ENCODE measurements around the gene GLIS1.

The GLIS1 gene

DNA sequence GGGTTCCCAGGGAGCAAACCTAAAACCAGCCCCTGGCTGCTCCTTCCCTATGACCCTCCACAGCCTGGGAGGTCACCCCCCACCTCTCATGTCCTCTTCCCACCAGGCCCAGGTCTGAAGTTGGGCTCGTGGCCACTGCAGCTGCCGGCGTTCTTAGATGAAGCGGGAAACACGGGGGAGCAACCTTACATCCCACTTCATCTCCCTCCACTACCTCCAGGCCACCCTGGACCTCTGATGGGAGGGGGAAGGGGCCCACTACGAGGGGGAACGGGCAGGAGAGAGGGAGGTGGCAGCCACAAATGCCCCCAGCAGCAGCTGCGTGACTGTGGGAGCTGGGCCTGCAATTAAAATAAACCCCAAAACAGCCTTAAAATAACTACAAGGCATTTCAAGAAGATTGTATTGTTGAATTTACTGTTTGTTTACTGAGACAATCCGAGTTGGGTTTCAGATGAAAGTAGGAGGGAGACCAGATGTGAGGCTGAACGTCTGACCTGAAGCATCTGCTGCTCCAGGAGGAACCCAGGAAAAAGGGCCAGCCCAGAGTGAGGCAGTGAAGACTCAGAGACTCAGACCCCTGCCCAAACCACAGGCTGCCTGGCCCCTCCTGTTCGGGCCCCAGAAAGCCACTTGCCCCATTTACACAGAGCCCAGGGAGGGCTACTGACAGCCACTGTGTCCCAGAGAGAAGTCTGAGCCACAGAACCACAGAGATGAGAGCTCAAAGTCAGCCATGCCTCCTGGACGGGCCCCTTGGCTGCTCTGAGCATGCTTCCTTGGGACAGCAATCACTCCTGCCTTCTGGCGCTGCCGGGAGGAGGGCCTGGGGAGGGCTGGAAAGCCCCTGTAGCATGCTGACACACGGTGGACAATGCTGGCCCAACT is 59.8 kb downstream of the GLIS1 start:
- DNase-seq (ENCODE audit: low read depth in 2 of 2), result no peak

GRCh38 chr1:53678507-53678906 is 60.5 kb downstream of the GLIS1 start:
- no peak for DNase-seq (ENCODE audit: low read depth in 2 of 2)

DNA sequence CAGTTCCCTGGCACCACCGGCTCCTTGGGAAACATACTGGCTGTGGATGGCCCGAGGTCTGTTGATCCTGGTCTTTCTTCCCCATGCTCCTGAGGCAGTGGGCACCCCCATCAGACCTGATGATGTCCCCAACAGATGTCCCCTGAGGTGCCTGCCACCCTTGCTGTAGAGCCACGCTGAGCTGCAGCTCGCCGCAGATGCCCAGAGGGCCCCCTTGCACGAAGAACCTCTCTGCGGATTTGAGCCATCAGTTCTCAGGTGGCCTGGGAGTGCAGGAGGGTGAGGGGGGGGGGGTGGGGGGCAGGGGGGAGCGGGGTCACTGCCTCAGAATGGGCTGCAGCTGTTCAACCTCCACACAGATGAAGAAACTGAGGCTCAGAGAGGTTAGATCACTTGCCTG is 60.9 kb downstream of the GLIS1 start:
- no peak for DNase-seq (ENCODE audit: low read depth in 2 of 2)

GRCh38 chr1:53677486-53677885 is 61.5 kb downstream of the GLIS1 start:
- DNase-seq (ENCODE audit: low read depth in 2 of 2), result no peak

GRCh38 chr1:53672785-53673184 is 66.2 kb downstream of the GLIS1 start:
- DNase-seq (ENCODE audit: low read depth in 2 of 2), result no peak

DNA sequence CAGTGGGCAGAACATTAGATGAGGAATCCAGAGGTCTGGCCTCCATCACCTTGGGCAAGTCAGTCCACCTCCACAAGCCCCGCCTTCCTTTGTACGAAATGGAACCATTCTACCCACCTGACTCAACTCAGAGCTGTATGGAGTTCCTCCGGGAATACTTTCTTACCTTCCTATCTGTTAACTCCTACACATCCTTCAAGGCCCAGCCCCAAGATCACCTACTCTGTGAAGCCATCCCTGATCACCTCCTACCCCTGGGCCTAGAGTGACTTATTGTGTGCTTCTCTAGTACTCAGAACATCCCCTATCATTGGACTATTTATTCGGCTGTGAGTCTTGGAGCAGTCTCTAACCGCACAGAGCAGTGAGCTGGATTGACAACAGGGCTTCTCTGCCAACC is 66.7 kb downstream of the GLIS1 start:
- DNase-seq (ENCODE audit: low read depth in 2 of 2), result no peak

GRCh38 chr1:53669621-53670191 is 69.3 kb downstream of the GLIS1 start:
- DNase-seq (ENCODE audit: low read depth in 2 of 2), result no peak

DNA sequence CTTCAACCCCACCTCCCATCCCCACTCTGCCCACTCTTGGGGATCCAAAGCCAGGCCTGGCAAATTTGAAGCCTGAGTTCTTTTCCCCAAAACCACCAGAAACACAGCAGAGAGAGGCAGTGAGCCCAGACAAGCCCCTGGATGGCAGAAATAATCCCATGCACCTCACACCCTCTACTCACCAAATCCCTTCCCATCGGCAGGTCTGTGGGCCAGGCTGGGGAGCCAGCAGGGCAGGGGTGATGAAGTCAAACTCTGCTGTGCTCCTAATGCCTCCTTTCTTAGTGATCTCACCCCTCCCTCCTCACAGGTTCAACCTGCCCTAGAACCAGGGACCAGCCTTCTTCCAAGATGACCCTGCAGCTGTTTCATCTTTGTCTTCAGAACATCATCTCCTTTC is 72.4 kb downstream of the GLIS1 start:
- DNase-seq (ENCODE audit: low read depth in 2 of 2), result no peak

DNA sequence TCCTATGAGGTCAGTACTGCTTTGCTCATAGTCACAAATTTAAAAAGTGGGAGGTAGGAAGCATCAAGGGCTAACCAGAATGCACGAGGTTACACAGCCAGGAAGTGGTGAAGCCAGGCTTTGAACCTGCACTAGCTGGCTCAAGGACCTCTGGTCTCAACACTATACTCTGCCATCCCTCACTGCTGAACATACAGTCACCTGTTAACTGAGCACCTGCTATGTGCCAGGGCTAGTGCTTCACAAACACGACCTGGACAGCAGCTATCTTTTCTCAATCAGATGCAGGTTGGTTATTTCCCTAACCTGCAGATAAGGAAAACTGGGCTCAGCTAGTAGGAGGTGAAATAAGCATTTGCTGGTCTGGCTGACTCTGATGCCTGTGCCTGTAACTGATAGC is 73.0 kb downstream of the GLIS1 start:
- DNase-seq (ENCODE audit: low read depth in 2 of 2), result no peak

DNA sequence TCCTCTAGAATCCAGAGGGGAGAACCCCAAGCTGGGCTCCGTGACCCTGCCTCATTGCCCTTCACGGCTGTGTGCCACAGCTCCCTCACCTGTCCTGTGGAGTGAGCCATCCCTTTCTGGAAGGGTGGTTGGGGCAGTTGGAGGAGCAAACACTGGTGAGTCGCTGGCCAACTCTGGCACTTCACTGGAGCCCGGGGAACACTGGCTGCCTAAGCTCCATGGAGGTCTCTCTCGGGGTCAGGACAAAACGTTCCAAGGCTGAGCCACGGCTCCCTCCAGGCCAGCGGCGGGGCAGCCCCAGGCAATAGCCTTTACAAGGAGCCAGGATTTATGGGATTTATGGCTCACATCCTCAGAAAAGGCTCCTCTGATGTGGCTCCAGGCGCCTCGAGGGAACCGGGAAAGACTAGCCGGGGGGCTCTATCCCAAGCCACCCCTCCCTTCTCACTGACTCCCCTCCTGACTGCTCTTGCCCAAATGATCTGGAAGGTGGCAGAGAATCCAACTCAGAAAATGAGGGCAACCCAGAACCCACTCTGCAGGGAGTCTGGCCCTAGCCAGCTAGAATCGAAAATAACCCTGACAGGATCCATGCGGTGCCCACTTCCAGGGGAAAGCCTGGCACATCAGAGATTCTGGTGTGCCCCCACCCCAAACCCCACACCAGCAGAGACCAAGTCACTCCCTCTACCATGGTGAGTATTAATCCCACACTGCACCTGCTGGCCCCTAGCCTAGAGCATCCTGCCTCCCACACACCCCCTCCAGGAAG is 75.2 kb downstream of the GLIS1 start:
- DNase-seq (ENCODE audit: low read depth in 2 of 2), result no peak

- DNase-seq (ENCODE audit: low read depth in 2 of 2), result no peak
These were observed 76.0 kb downstream of the GLIS1 start for GRCh38 chr1:53662951-53663350.

- DNase-seq (ENCODE audit: low read depth in 2 of 2), result no peak
These were observed 76.8 kb downstream of the GLIS1 start for GRCh38 chr1:53662169-53662568.

- DNase-seq (ENCODE audit: low read depth in 2 of 2), result no peak
These were observed 77.5 kb downstream of the GLIS1 start for GRCh38 chr1:53661496-53661895.

- no peak for DNase-seq (ENCODE audit: low read depth in 2 of 2)
These were observed 78.3 kb downstream of the GLIS1 start for GRCh38 chr1:53660666-53661065.

DNA sequence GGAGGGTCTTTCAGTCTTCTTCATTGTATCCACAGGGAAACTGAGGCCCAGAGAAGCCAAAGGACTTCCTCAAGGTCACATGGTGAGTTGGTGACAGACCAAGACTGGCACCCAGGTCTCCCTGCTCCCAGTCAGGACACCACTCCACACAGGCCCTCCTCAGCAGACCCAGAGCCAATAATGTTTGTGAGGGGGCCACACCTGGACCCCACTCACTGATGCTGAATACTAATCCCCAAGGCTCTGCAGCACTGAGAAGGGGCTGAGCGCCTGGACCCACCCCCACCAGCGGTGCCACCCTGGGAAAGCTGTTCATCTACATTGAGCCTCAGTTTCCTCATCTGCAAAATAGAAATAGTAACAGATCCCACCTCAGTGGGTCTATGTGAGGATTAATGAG is 79.5 kb downstream of the GLIS1 start:
- no peak for DNase-seq (ENCODE audit: low read depth in 2 of 2)

DNA sequence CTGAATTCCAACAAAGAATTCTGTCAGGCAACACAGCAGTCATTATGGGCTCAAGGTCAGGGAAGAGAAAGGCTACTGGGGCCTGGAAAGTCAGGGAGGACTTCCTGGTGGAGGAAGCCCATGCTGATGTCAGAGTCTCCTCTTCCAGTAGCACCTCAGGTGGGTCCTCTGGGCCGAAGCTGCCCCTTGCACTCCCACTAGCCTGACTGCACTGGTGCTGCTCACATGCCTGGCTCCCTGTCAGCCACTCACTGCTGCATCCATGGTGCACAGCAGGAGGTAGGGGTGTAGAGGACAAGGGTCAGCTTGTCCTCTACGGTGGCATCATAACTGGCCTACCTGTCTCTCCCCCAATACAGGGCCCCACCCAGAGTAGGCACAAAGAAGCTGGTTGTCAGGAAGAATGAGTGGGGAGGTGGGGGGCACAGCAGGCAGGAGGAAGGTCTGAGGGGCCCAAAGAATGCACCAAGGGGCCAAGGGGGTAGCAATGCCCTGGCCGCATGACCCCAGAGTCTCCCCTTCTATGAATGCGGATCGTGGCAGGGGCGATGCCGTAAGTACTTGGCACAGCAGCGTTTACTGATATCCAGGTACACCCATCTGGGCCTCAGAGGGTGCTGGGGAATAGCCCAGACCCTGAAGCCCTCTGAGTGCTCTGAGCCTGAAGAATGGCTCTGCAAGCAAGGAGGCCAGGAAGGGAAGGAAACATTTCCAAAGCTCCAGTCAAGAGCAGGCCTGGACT is 80.3 kb downstream of the GLIS1 start:
- no peak for DNase-seq (ENCODE audit: low read depth in 2 of 2)

DNA sequence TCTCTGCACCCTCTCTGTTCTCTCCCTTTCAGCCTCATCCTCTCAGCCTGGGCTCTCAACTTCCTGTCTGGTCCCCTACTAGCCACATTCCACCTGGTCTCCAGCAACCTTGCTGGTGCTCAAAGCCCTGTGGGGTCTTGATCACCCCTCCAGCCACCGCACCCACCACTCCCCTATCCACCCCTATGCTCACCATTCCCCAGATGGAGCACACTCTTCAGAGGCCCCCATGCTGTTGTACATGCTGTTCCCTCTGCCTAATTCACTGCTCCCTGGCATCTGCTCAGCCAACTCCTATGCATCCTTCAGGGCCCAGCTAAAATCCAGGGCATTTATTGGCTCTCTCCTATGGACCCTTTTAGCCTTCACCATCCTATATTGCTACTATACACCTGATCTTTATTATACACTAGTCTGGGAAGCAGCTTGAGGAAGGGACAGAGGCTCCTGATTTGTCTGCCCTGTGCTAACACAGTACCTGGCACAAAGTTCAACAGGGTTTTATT is 81.0 kb downstream of the GLIS1 start:
- DNase-seq (ENCODE audit: low read depth in 2 of 2), result no peak

DNA sequence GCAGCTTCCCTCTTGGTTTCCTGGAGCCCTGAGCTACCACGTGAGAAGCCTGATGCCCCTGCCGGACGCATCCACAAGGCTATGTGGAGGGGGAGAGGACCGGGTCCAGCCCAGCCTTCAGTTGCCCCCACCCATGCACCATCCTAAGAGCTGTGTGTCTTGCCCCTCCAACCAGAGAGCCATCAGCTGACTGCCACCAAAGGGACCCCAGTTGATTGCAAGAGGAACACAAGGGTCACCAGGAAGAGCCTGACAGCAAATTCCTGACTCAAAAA is 81.5 kb downstream of the GLIS1 start:
- no peak for DNase-seq (ENCODE audit: low read depth in 2 of 2)

- no peak for DNase-seq (ENCODE audit: low read depth in 2 of 2)
These were observed 82.0 kb downstream of the GLIS1 start for GRCh38 chr1:53656747-53657530.

GRCh38 chr1:53655931-53656746 is 82.8 kb downstream of the GLIS1 start:
- DNase-seq (ENCODE audit: low read depth in 2 of 2), result no peak
